Heart left ventricle (tissue), 13 donors: ENCODE measurements around the gene CD81.
"Not testable (repeated sequence)": the region's sequence is repeated elsewhere in the genome, so short reads cannot be mapped to it uniquely, and the experiment has no call there.

Experiments used
- CTCF ChIP-seq, 12 donors: fragments of 200-600 bp; sonication (generic) in 4 of 12; IDR thresholded peaks; one replicate each; pipeline versions ENCODE4 v1.5.0 to v1.8.0; 2018 to 2022; ENCODE audit warnings: antibody characterized with exemption in 12 of 12, mild to moderate bottlenecking in 5 of 12
- POLR2A ChIP-seq, 2 donors: fragments of 450-650 bp; IDR thresholded peaks; one replicate each; pipeline ENCODE4 v1.6.1; 2017; ENCODE audit warnings: antibody characterized with exemption in 2 of 2, mild to moderate bottlenecking in 2 of 2, moderate library complexity in 2 of 2
- donor health status: ischemic (EF 13 %, LVEDD 7.1; RV severe dilation, severe dysfunction).
- donor health status: DM: no; HTN: yes; CAD: no.
- donor health status: DM: no; HTN: no; CAD: no.
- donor health status: ischemic (EF 25% LVEDD 6.9; RV normal size, moderate dysfunction).
- donor health status: ischemic (EF 25% LVEDD 5.7; RV mildly dilated, moderate dysfunction).
- donor health status: ischemic (EF 35%, LVEDD 5.7; RV mildly dilated, moderate dysfunction).
- donor health status: nonischemic (EF 11% LVEDD 7.7; RV severe dilation, severe dysfunction).
- donor health status: DM: yes; HTN: yes; CAD: no.
- donor health status: PGD.
- donor health status: ischemic (EF 29% LVEDD 5.4; RV normal size, mild dysfunction).
- donor health status: nonischemic (EF 23%, LVEDD 6.1; RV moderate dilation, normal function).

- TF ChIP-seq CTCF, POLR2A (IDR thresholded peaks at IDR 0.05): not testable (repeated sequence)
Observed at GRCh38 chr11:2357651-2358050, 19.5 kb upstream of the CD81 start.
